ENCODE results near the gene FLOT2.
"Not testable (repeated sequence)": the region's sequence is repeated elsewhere in the genome, so short reads cannot be mapped to it uniquely, and the experiment has no call there.

Gene FLOT2

GRCh38 chr17:28935744-28936460, 38.4 kb upstream of the FLOT2 start:
- no peak overlapping the region for H3K27ac ChIP-seq (ENCODE audit: low read length)
- H3K9ac ChIP-seq (ENCODE audit: low read depth, low read length) = no peak overlapping the region
- H3K36me3 ChIP-seq (ENCODE audit: insufficient read depth, low read depth, low read length) = peaks cover 16% of the 10 kb centered on the region
- no peaks in the 10 kb centered on the region for H3K9me3 ChIP-seq (ENCODE audit: insufficient read depth, low read depth, low read length)
- peaks cover 23% of the 10 kb centered on the region for H3K4me1 ChIP-seq (ENCODE audit: insufficient read depth, low read length)
- no peak overlapping the region for H3K4me3 ChIP-seq (ENCODE audit: low read length)
- no peaks in the 10 kb centered on the region for H3K27me3 ChIP-seq (ENCODE audit: insufficient read depth, low read length)

- not testable (repeated sequence) for H3K27me3 ChIP-seq (ENCODE audit: insufficient read depth, low read length); H3K9ac ChIP-seq (ENCODE audit: low read depth, low read length); H3K27ac ChIP-seq (ENCODE audit: low read length); H3K4me3 ChIP-seq (ENCODE audit: low read length); H3K9me3 ChIP-seq (ENCODE audit: insufficient read depth, low read depth, low read length); H3K36me3 ChIP-seq (ENCODE audit: insufficient read depth, low read depth, low read length)
- peaks cover 23% of the 10 kb centered on the region for H3K4me1 ChIP-seq (ENCODE audit: insufficient read depth, low read length)
These were observed 37.0 kb upstream of the FLOT2 start for GRCh38 chr17:28934508-28934907.

- H3K4me3 ChIP-seq (ENCODE audit: low read length) = no peak overlapping the region
- no peaks in the 10 kb centered on the region for H3K27me3 ChIP-seq (ENCODE audit: insufficient read depth, low read length)
- no peaks in the 10 kb centered on the region for H3K4me1 ChIP-seq (ENCODE audit: insufficient read depth, low read length)
- H3K9me3 ChIP-seq (ENCODE audit: insufficient read depth, low read depth, low read length) = no peaks in the 10 kb centered on the region
- no peak overlapping the region for H3K27ac ChIP-seq (ENCODE audit: low read length)
- H3K36me3 ChIP-seq (ENCODE audit: insufficient read depth, low read depth, low read length) = peaks cover 34% of the 10 kb centered on the region
- H3K9ac ChIP-seq (ENCODE audit: low read depth, low read length) = no peak overlapping the region
These were observed 32.3 kb upstream of the FLOT2 start for GRCh38 chr17:28929787-28930186.

GRCh38 chr17:28928061-28928460, 30.5 kb upstream of the FLOT2 start:
- H3K36me3 ChIP-seq (ENCODE audit: insufficient read depth, low read depth, low read length) = peaks cover 49% of the 10 kb centered on the region
- H3K9me3 ChIP-seq (ENCODE audit: insufficient read depth, low read depth, low read length) = no peaks in the 10 kb centered on the region
- H3K27me3 ChIP-seq (ENCODE audit: insufficient read depth, low read length) = no peaks in the 10 kb centered on the region
- H3K9ac ChIP-seq (ENCODE audit: low read depth, low read length) = no peak overlapping the region
- no peak overlapping the region for H3K27ac ChIP-seq (ENCODE audit: low read length)
- H3K4me1 ChIP-seq (ENCODE audit: insufficient read depth, low read length) = no peaks in the 10 kb centered on the region
- no peak overlapping the region for H3K4me3 ChIP-seq (ENCODE audit: low read length)

GRCh38 chr17:28926786-28927185, 29.3 kb upstream of the FLOT2 start:
- Histone ChIP-seq H3K4me1 (ENCODE audit: insufficient read depth, low read length) (no peaks in the 10 kb centered on the region), H3K4me3 (ENCODE audit: low read length) (no peak overlapping the region), H3K36me3 (ENCODE audit: insufficient read depth, low read depth, low read length) (peaks cover 62% of the 10 kb centered on the region), H3K27me3 (ENCODE audit: insufficient read depth, low read length) (no peaks in the 10 kb centered on the region), H3K27ac (ENCODE audit: low read length) (no peak overlapping the region), H3K9me3 (ENCODE audit: insufficient read depth, low read depth, low read length) (no peaks in the 10 kb centered on the region), H3K9ac (ENCODE audit: low read depth, low read length) (no peak overlapping the region)

GRCh38 chr17:28926366-28926765, 28.8 kb upstream of the FLOT2 start:
- Histone ChIP-seq H3K36me3 (ENCODE audit: insufficient read depth, low read depth, low read length) (peaks cover 66% of the 10 kb centered on the region), H3K27me3 (ENCODE audit: insufficient read depth, low read length) (no peaks in the 10 kb centered on the region), H3K9me3 (ENCODE audit: insufficient read depth, low read depth, low read length) (no peaks in the 10 kb centered on the region), H3K4me1 (ENCODE audit: insufficient read depth, low read length) (no peaks in the 10 kb centered on the region), H3K27ac (ENCODE audit: low read length) (no peak overlapping the region), H3K4me3 (ENCODE audit: low read length) (no peak overlapping the region), H3K9ac (ENCODE audit: low read depth, low read length) (no peak overlapping the region)

GRCh38 chr17:28925912-28926365, 28.4 kb upstream of the FLOT2 start:
- Histone ChIP-seq H3K9me3 (ENCODE audit: insufficient read depth, low read depth, low read length) (no peaks in the 10 kb centered on the region), H3K36me3 (ENCODE audit: insufficient read depth, low read depth, low read length) (peaks cover 70% of the 10 kb centered on the region), H3K27me3 (ENCODE audit: insufficient read depth, low read length) (no peaks in the 10 kb centered on the region), H3K4me3 (ENCODE audit: low read length) (no peak overlapping the region), H3K9ac (ENCODE audit: low read depth, low read length) (no peak overlapping the region), H3K4me1 (ENCODE audit: insufficient read depth, low read length) (no peaks in the 10 kb centered on the region), H3K27ac (ENCODE audit: low read length) (no peak overlapping the region)

- Histone ChIP-seq H3K9me3 (ENCODE audit: insufficient read depth, low read depth, low read length) (no peaks in the 10 kb centered on the region), H3K27ac (ENCODE audit: low read length) (no peak overlapping the region), H3K4me1 (ENCODE audit: insufficient read depth, low read length) (no peaks in the 10 kb centered on the region), H3K36me3 (ENCODE audit: insufficient read depth, low read depth, low read length) (peaks cover 94% of the 10 kb centered on the region), H3K27me3 (ENCODE audit: insufficient read depth, low read length) (no peaks in the 10 kb centered on the region), H3K4me3 (ENCODE audit: low read length) (no peak overlapping the region), H3K9ac (ENCODE audit: low read depth, low read length) (no peak overlapping the region)
These were observed 22.7 kb upstream of the FLOT2 start for GRCh38 chr17:28920201-28920600.

GRCh38 chr17:28918295-28918694, 20.8 kb upstream of the FLOT2 start:
- no peak overlapping the region for H3K27ac ChIP-seq (ENCODE audit: low read length)
- H3K9me3 ChIP-seq (ENCODE audit: insufficient read depth, low read depth, low read length) = no peaks in the 10 kb centered on the region
- H3K4me3 ChIP-seq (ENCODE audit: low read length) = no peak overlapping the region
- H3K4me1 ChIP-seq (ENCODE audit: insufficient read depth, low read length) = no peaks in the 10 kb centered on the region
- H3K9ac ChIP-seq (ENCODE audit: low read depth, low read length) = no peak overlapping the region
- H3K36me3 ChIP-seq (ENCODE audit: insufficient read depth, low read depth, low read length) = peaks cover 97% of the 10 kb centered on the region
- no peaks in the 10 kb centered on the region for H3K27me3 ChIP-seq (ENCODE audit: insufficient read depth, low read length)

GRCh38 chr17:28917465-28917864, 19.9 kb upstream of the FLOT2 start:
- Histone ChIP-seq H3K4me1 (ENCODE audit: insufficient read depth, low read length) (no peaks in the 10 kb centered on the region), H3K9ac (ENCODE audit: low read depth, low read length) (no peak overlapping the region), H3K9me3 (ENCODE audit: insufficient read depth, low read depth, low read length) (no peaks in the 10 kb centered on the region), H3K27me3 (ENCODE audit: insufficient read depth, low read length) (no peaks in the 10 kb centered on the region), H3K36me3 (ENCODE audit: insufficient read depth, low read depth, low read length) (peaks cover 97% of the 10 kb centered on the region), H3K4me3 (ENCODE audit: low read length) (no peak overlapping the region), H3K27ac (ENCODE audit: low read length) (no peak overlapping the region)

- no peak overlapping the region for H3K9ac ChIP-seq (ENCODE audit: low read depth, low read length)
- no peaks in the 10 kb centered on the region for H3K9me3 ChIP-seq (ENCODE audit: insufficient read depth, low read depth, low read length)
- no peaks in the 10 kb centered on the region for H3K4me1 ChIP-seq (ENCODE audit: insufficient read depth, low read length)
- peaks cover 97% of the 10 kb centered on the region for H3K36me3 ChIP-seq (ENCODE audit: insufficient read depth, low read depth, low read length)
- H3K4me3 ChIP-seq (ENCODE audit: low read length) = no peak overlapping the region
- no peak overlapping the region for H3K27ac ChIP-seq (ENCODE audit: low read length)
- no peaks in the 10 kb centered on the region for H3K27me3 ChIP-seq (ENCODE audit: insufficient read depth, low read length)
These were observed 19.5 kb upstream of the FLOT2 start for GRCh38 chr17:28917029-28917428.

- peaks cover 97% of the 10 kb centered on the region for H3K36me3 ChIP-seq (ENCODE audit: insufficient read depth, low read depth, low read length)
- H3K27ac ChIP-seq (ENCODE audit: low read length) = no peak overlapping the region
These were observed 18.9 kb upstream of the FLOT2 start for GRCh38 chr17:28916302-28916934.

More at GRCh38 chr17:28916302-28916934, 18.9 kb upstream of the FLOT2 start:
- Histone ChIP-seq H3K9me3 (ENCODE audit: insufficient read depth, low read depth, low read length) (no peaks in the 10 kb centered on the region), H3K27me3 (ENCODE audit: insufficient read depth, low read length) (no peaks in the 10 kb centered on the region), H3K4me3 (ENCODE audit: low read length) (no peak overlapping the region), H3K9ac (ENCODE audit: low read depth, low read length) (no peak overlapping the region), H3K4me1 (ENCODE audit: insufficient read depth, low read length) (no peaks in the 10 kb centered on the region)

All from iPS-20b (cell line).